Effector memory CD4-positive, alpha-beta T cell (primary cell): Measurements from ENCODE around the gene POLR2E.

Experiments
- DNase-seq, 3 donors: peaks; one replicate each; pipeline ENCODE4 v3.0.0-alpha.2; 2020
- H3K27ac ChIP-seq: 2 replicates; pipeline ENCODE4 v1.7.0; 2013; ENCODE audit warnings: mild to moderate bottlenecking, low read length, moderate library complexity; ENCODE audit not compliant: insufficient read depth, poor library complexity, severe bottlenecking
- H3K27me3 ChIP-seq: replicated peaks from 2 replicates; pipeline ENCODE4 v1.7.0; 2013; ENCODE audit warnings: mild to moderate bottlenecking, low read length; ENCODE audit not compliant: insufficient read depth, control insufficient read depth, poor library complexity, severe bottlenecking
- H3K36me3 ChIP-seq: 2 replicates; pipeline ENCODE4 v1.7.0; 2013; ENCODE audit warnings: mild to moderate bottlenecking, low read length, moderate library complexity; ENCODE audit not compliant: control insufficient read depth, insufficient read depth
- H3K4me1 ChIP-seq: 2 replicates; pipeline ENCODE4 v1.7.0; 2013; ENCODE audit warnings: low read length, mild to moderate bottlenecking; ENCODE audit not compliant: control insufficient read depth, insufficient read depth, poor library complexity, severe bottlenecking
- H3K4me3 ChIP-seq: 2 replicates; pipeline ENCODE4 v1.7.0; 2013; ENCODE audit warnings: low read length, low read depth, mild to moderate bottlenecking; ENCODE audit not compliant: insufficient read depth, poor library complexity, severe bottlenecking
- H3K9me3 ChIP-seq: 2 replicates; pipeline ENCODE4 v1.7.0; 2013; ENCODE audit warnings: mild to moderate bottlenecking, low read length, moderate library complexity; ENCODE audit not compliant: control insufficient read depth
- total RNA-seq, 3 donors: gene quantifications; one replicate each; lab custom pipeline; 2026; lab: John Stamatoyannopoulos, UW

The POLR2E gene
- total RNA-seq = 40.3 to 51.5 (median 48.2) reads per million in 3 donors

DNA sequence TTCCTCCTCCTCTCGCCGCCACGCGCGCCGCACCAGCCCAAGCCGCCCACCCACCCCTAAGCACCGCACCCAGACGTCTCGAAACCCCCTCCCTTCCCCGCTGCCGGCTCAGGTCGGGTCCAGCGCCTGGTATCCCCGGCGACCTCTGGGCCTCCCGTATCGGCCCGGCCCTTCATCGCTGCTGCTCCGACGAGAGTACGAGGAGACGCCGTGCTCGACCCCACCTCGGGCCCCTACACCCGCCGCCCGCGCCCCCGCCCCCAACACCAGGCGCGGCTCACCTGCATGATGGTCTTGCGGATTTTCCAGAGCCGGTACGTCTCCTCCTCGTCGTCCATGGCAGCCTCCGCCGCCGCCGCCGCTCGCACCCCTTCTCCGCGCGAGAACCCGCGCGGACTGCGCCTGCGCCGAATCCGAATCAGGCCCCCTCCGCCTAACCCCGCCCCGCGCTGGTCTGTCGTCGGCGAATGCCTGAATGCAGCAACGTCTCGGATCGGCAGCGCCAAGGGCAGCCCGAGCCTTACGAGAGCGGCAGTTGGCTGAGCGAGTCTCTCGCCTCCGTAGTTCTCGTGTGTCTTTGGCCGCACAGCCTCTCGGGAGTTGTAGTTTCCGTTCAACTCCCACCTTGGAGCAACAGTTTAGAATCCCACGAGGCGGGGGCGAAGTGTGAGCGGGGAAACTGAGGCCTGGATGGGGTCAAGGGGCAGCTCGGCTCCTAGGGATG is at the start of gene POLR2E:
POLR2E (minus strand) TSS at position 398 of the 724 bp plus-strand sequence; CDS start at position 338, 60 bp downstream.
- DNase-seq = peak; percentile 97 to 99 (median 97)
- H3K9me3 ChIP-seq = no peaks in the 10 kb centered on the region
- peaks cover 20% of the 10 kb centered on the region for H3K36me3 ChIP-seq
- peaks cover 24% of the 10 kb centered on the region for H3K4me1 ChIP-seq
- no peaks in the 10 kb centered on the region for H3K27me3 ChIP-seq
- peak within 1 kb of the TSS; percentile 88 for H3K4me3 ChIP-seq
- H3K27ac ChIP-seq = peak within 1 kb of the TSS; percentile 90

DNA sequence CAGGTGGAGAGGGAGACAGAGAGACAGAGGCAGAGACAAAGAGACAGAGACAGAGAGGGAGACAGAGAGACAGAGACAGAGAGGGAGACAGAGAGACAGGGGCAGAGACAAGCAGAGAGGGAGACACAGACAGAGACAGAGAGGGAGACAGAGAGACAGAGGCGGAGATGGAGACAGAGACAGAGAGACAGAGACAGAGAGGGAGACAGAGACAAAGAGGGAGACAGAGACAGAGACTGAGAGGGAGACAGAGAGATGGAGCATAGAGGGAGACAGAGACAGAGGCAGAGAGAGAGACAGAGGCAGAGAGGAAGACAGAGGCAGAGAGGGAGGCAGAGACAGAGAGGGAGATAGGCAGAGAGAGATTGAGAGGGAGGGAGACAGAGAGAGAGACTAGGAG is 49.6 kb upstream of the POLR2E start:
- H3K4me3 ChIP-seq = no peak overlapping the region
- no peaks in the 10 kb centered on the region for H3K27me3 ChIP-seq
- DNase-seq = no peak
- peaks cover 30% of the 10 kb centered on the region for H3K36me3 ChIP-seq
- no peak overlapping the region for H3K27ac ChIP-seq
- no peaks in the 10 kb centered on the region for H3K9me3 ChIP-seq
- no peaks in the 10 kb centered on the region for H3K4me1 ChIP-seq

DNA sequence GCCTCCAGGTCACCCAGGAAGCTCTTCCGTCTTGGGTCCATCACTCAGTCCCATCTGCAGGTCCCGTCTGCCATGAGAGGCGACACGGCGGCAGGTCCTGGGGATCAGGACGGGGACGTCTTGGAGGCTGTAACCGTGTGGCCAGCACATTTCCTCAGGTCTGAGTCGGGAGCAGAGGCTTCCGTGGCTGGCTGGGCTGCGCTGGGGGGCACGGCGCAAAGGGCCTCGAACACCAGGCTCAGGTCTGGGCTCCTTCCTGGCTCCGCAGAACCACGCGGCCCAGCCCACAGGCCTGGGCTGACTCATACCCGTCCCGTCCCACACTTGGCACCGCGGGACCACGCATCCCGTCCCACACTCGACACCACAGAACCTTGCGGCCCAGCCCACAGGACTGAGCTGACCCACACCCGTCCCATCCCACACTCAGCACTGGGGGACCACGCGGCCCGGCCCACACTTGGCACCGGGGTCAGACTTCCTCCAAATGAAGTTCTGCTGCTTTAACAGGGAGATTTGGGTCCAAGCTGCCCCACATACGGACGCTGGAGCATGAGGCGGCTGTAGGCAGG is 48.7 kb upstream of the POLR2E start:
- H3K27ac ChIP-seq = no peak overlapping the region
- no peaks in the 10 kb centered on the region for H3K9me3 ChIP-seq
- H3K36me3 ChIP-seq = peaks cover 30% of the 10 kb centered on the region
- H3K4me1 ChIP-seq = no peaks in the 10 kb centered on the region
- no peak for DNase-seq
- H3K27me3 ChIP-seq = no peaks in the 10 kb centered on the region
- H3K4me3 ChIP-seq = no peak overlapping the region

DNA sequence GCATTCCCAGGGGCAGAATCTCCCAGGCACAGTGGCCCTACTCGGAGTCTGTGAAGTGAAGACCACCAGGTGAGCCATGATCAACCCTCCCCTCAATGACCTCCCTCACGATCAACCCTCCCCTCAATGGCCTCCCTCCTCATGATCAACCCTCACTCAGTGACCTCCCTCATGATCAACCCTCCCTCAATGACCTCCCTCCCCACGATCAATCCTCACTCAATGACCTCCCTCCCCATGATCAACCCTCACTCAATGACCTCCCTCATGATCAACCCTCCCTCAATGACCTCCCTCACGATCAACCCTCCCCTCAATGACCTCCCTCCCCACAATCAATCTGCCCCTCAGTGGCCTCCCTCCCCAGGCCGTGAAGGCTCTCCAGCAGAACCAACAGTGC is 46.8 kb upstream of the POLR2E start:
- Histone ChIP-seq H3K27me3 (no peaks in the 10 kb centered on the region), H3K4me1 (no peaks in the 10 kb centered on the region), H3K27ac (no peak overlapping the region), H3K9me3 (no peaks in the 10 kb centered on the region), H3K36me3 (peaks cover 21% of the 10 kb centered on the region), H3K4me3 (no peak overlapping the region)
- DNase-seq = no peak

DNA sequence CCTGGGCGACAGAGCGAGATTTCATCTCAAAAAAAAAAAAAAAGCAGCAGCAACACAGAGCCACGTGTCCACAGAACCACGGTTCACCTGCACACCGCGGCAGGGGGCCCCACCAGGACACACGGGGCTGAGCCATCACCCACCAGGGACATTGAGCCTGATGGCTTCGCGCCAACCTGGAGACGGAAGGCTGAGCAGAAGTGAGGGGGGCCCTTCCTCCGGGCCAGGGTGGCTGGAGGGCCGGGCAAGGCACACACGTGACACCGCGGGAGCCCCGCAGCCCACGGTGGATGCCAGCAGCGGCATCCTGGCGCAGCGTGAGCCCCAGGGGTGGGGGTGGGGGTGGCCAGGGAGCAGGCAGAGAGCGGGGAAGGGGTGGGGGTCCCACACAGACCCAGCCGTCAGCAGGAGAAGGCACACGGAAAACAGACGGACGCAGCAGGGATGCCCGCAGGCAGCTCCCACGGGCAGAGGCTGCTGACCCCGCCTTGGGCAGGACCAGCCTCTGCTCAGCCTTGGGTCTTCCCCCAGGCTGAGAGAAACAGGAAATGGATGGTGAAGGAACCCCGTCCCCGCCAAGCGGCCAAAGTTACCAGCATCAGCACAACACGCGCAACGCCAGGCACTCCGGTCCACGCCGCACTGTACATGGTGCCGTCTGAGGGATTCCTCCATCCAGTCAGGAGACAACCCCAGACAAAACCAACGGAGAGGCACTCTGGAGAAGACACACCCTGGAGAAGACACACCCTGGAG is 45.3 kb upstream of the POLR2E start:
- Histone ChIP-seq H3K4me1 (no peaks in the 10 kb centered on the region), H3K36me3 (peaks cover 10% of the 10 kb centered on the region), H3K4me3 (no peak overlapping the region), H3K27ac (no peak overlapping the region), H3K27me3 (no peaks in the 10 kb centered on the region), H3K9me3 (no peaks in the 10 kb centered on the region)
- no peak for DNase-seq

DNA sequence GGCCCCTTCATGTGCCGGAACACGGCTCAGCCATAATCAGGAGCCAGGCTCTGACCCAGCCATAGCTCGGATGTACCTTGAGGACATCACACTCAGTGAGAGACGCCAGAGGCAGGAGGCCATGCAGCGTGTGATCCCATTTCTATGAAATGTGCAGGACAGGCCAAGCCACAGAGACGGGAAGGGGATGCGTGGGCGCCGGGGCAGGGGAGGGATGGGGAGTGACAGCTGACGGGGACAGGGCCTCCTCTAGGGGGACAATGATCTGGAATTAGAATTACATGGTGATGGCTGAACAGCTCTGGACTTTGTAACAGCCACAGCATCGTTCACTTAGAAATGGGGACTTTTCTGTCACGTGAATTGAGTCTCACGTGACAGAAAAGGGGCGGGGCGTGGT is 44.0 kb upstream of the POLR2E start:
- Histone ChIP-seq H3K9me3 (no peaks in the 10 kb centered on the region), H3K4me1 (peaks cover under 1% of the 10 kb centered on the region), H3K36me3 (peaks cover 8% of the 10 kb centered on the region), H3K4me3 (no peak overlapping the region), H3K27me3 (no peaks in the 10 kb centered on the region), H3K27ac (no peak overlapping the region)
- no peak for DNase-seq

DNA sequence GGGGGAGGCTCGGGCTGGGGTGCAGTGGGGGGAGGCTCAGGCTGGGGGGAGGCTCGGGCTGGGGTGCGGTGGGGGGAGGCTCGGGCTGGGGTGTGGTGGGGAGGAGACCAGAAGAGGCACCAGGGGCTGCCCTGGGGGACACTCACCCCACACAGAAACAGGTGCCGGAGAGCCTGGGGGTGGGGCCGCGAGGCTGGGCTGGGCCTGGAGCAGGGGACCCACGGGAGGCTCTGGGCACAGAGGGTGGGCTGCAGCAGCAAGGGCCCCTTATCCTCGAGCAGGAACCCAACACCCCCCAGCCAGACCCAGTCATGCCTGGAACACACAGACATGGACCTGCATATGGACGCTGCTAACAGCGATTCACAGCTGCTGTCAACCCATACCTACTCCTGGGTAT is 42.9 kb upstream of the POLR2E start:
- no peaks in the 10 kb centered on the region for H3K36me3 ChIP-seq
- H3K27me3 ChIP-seq = no peaks in the 10 kb centered on the region
- DNase-seq = no peak

DNA sequence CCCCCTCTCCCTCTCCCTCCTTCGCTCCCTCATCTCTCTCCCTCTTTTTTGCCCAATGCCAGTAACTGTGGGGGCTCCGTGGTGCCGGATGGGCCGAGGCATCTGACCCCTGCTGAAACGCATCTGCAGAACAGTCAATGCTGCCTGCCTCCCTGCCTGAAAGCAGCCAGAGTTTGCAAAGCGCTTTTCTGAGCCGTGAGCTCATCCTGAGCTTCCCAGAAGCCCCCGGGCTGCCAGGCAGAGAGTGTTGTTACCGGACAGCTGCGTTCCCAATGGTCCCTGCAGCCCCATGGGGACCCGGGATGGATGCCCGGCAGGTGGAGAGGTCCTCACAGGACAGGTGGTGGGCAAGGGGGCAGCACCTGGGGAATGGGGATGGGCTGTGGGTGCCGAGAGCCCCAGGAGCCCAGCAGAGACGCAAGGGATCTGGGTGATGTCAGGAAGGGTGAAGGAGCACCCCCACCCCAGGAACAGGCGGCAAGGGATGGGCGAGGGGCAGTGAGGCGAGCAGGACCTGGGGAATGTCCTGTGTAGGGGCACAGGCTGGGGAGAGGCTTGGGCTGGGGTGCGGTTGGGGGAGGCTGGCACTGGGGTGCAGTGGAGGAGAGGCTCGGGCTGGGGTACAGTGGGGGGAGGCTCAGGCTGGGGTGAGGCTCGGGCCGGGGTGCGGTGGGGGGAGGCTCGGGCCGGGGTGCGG is 41.6 kb upstream of the POLR2E start:
- Histone ChIP-seq H3K27me3 (no peaks in the 10 kb centered on the region), H3K9me3 (no peaks in the 10 kb centered on the region), H3K4me1 (peaks cover 19% of the 10 kb centered on the region), H3K36me3 (no peaks in the 10 kb centered on the region), H3K27ac (no peak overlapping the region), H3K4me3 (no peak overlapping the region)
- no peak for DNase-seq

More for the DNA sequence above, 42.9 kb upstream of the POLR2E start:
- H3K27ac ChIP-seq = no peak overlapping the region
- H3K9me3 ChIP-seq = no peaks in the 10 kb centered on the region
- no peak overlapping the region for H3K4me3 ChIP-seq
- peaks cover 9% of the 10 kb centered on the region for H3K4me1 ChIP-seq

DNA sequence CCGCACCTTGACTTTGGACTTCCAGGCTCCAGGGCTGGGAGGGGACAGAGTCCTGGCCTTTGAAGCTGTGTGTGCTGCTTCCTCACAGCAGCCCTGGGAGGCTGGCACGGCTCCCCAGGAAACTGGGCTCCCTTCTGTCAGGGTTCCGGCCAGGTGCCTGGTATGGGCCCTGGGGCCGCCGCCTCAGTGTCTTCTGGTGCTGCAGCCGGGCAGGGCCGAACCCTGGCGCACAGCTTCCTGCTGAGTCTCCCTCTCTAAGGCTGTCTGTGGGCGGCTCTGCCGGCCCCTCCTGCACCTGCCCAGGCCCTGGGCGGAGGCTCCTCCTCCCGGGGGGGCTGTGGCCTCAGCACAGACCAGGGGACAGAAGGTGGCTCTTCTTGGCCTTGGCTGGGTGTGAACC is 41.0 kb upstream of the POLR2E start:
- Histone ChIP-seq H3K27ac (no peak overlapping the region), H3K9me3 (no peaks in the 10 kb centered on the region), H3K4me1 (peaks cover 24% of the 10 kb centered on the region), H3K27me3 (no peaks in the 10 kb centered on the region), H3K4me3 (no peak overlapping the region), H3K36me3 (no peaks in the 10 kb centered on the region)
- DNase-seq = no peak
